ENCODE results near the gene PCDHA10. TPM values are rescaled to one million over a fixed set of nuclear protein-coding genes. Genes with fewer than 3 reads are reported as not detected.

Gene PCDHA10
- total and polyA plus RNA-seq, 2 of the 13 experiments (the other 11 are each of a cell fraction or from before 2014, with no cell fraction given), result 0.01 to 0.02 TPM

GRCh38 chr5:140868721-140869554, 13.2 kb downstream of the PCDHA10 start, which contains the start of gene PCDHA11 (continued):
- no peak for TF ChIP-seq ZNF569 (CRISPR knock-in tag; IDR thresholded peaks at IDR 0.05; ENCODE audit: borderline replicate concordance)
- no peak for TF ChIP-seq PAF1 (CRISPR knock-in tag; IDR thresholded peaks at IDR 0.05)
- TF ChIP-seq GABPB1 (CRISPR knock-in tag; IDR thresholded peaks at IDR 0.05), result peak; percentile 38; the same call in 1 of the 2 replicates
- no peak for TF ChIP-seq LRRFIP1 (CRISPR knock-in tag; conservative IDR thresholded peaks at IDR 0.05)
- no peak for TF ChIP-seq ZNF781 (CRISPR knock-in tag; IDR thresholded peaks at IDR 0.05; ENCODE audit: borderline replicate concordance, not compliant biosample characterization)
- TF ChIP-seq REPIN1 (CRISPR knock-in tag; IDR thresholded peaks at IDR 0.05; ENCODE audit: borderline replicate concordance, low read depth), result no peak
- no peak for TF ChIP-seq ZMAT3 (CRISPR knock-in tag; conservative IDR thresholded peaks at IDR 0.05)
- no peak for TF ChIP-seq NFIB (CRISPR knock-in tag; IDR thresholded peaks at IDR 0.05; ENCODE audit: borderline replicate concordance)
- no peak for TF ChIP-seq ELF3 (CRISPR knock-in tag; IDR thresholded peaks at IDR 0.05)
- TF ChIP-seq PITX1 (CRISPR knock-in tag; IDR thresholded peaks at IDR 0.05), result no peak
- TF ChIP-seq THRA (CRISPR knock-in tag; IDR thresholded peaks at IDR 0.05; ENCODE audit: borderline replicate concordance), result no peak
- TF ChIP-seq FOSL1 (CRISPR knock-in tag; IDR thresholded peaks at IDR 0.05; ENCODE audit: borderline replicate concordance), result no peak
- TF ChIP-seq ZNF367 (CRISPR knock-in tag; IDR thresholded peaks at IDR 0.05; ENCODE audit: borderline replicate concordance), result no peak
- no peak for TF ChIP-seq IKZF4 (CRISPR knock-in tag; IDR thresholded peaks at IDR 0.05; ENCODE audit: borderline replicate concordance, low read depth, not compliant biosample characterization)
- TF ChIP-seq, protein P1, sequence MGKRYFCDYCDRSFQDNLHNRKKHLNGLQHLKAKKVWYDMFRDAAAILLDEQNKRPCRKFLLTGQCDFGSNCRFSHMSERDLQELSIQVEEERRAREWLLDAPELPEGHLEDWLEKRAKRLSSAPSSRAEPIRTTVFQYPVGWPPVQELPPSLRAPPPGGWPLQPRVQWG (CRISPR knock-in tag; IDR thresholded peaks at IDR 0.05; ENCODE audit: borderline replicate concordance, low read depth), result no peak
- peak; percentile 46 for TF ChIP-seq ZNF687 (CRISPR knock-in tag; IDR thresholded peaks at IDR 0.05)
- no peak for TF ChIP-seq ZC3H4 (CRISPR knock-in tag; IDR thresholded peaks at IDR 0.05; ENCODE audit: borderline replicate concordance)
- TF ChIP-seq SRSF1 (optimal IDR thresholded peaks at IDR 0.05; ENCODE audit: low read depth, low read length), result no peak
- no peak for TF ChIP-seq ZNF501 (CRISPR knock-in tag; IDR thresholded peaks at IDR 0.05)
- TF ChIP-seq ZNF17 (CRISPR knock-in tag; IDR thresholded peaks at IDR 0.05), result no peak
- no peak for TF ChIP-seq SMYD3 (CRISPR knock-in tag; IDR thresholded peaks at IDR 0.05)
